IMR-90 (cell line): Measurements from ENCODE around the gene CD7. TPM values are rescaled to one million over a fixed set of nuclear protein-coding genes. Genes with fewer than 3 reads are reported as not detected.
A peak's percentile ranks its signal among the peaks of the same experiment; 100 is the strongest.

Experiments
- ATAC-seq: fragments of 200-7000 bp; cut with Tn5 transposase; 2 replicates; pipeline ENCODE4 v1.9.1; 2020; ENCODE audit warnings: low read depth, mild to moderate bottlenecking, moderate library complexity
- BruUV-seq: library from RNA; stranded (reverse); fragments of 400-500 nt; replicated peaks from 2 replicates; lab custom pipeline; 2021; lab: Mats Ljungman, UMichigan
- CTCF ChIA-PET: fragments of 300-600 bp; formaldehyde crosslinking; extraction: SDS; loops from one replicate; lab custom pipeline; 2021; ENCODE audit warnings: antibody characterized with exemption; lab: Yijun Ruan, JAX
- POLR2A ChIA-PET: fragments of 300-600 bp; sonication (Branson Sonifier 250); formaldehyde crosslinking; loops from one replicate; lab custom pipeline; 2022; ENCODE audit warnings: antibody characterized with exemption; ENCODE audit not compliant: unreplicated experiment; lab: Charles Lee
- DNase-seq: peaks from one replicate; pipeline ENCODE4 v3.0.0; 2013
- H2AFZ ChIP-seq: replicated peaks from 2 replicates; pipeline ENCODE3; 2013; ENCODE audit warnings: low read length, mild to moderate bottlenecking; ENCODE audit not compliant: poor library complexity
- H2AK5ac ChIP-seq: 2 replicates; pipeline ENCODE4 v1.6.1; 2013; ENCODE audit warnings: low read depth, low read length, inconsistent platforms
- H2AK9ac ChIP-seq: replicated peaks from 2 replicates; pipeline ENCODE3; 2013; ENCODE audit warnings: mild to moderate bottlenecking, low read depth, low read length, moderate library complexity; ENCODE audit not compliant: poor library complexity
- H2BK120ac ChIP-seq: 2 replicates; pipeline ENCODE4 v1.6.1; 2013; ENCODE audit warnings: low read depth, low read length, inconsistent platforms
- H2BK15ac ChIP-seq: 3 replicates; pipeline ENCODE4 v1.6.1; 2013; ENCODE audit warnings: low read depth, low read length, inconsistent platforms
- H2BK20ac ChIP-seq: 2 replicates; pipeline ENCODE4 v1.6.1; 2013; ENCODE audit warnings: low read depth, mild to moderate bottlenecking, inconsistent platforms, low read length, moderate library complexity
- H2BK5ac ChIP-seq: 2 replicates; pipeline ENCODE4 v1.6.1; 2013; ENCODE audit warnings: mild to moderate bottlenecking, low read depth, low read length, inconsistent platforms; ENCODE audit not compliant: poor library complexity, severe bottlenecking
- H3K14ac ChIP-seq: replicated peaks from 2 replicates; pipeline ENCODE4 v1.6.1; 2013; ENCODE audit warnings: low read depth, low read length, inconsistent platforms
- H3K18ac ChIP-seq: 2 replicates; pipeline ENCODE4 v1.6.1; 2013; ENCODE audit warnings: low read depth, low read length, control low read depth
- H3K23ac ChIP-seq: 2 replicates; pipeline ENCODE4 v1.6.1; 2013; ENCODE audit warnings: low read depth, low read length, inconsistent platforms
- H3K27ac ChIP-seq: 2 replicates; pipeline ENCODE4 v1.5.1; 2013; ENCODE audit warnings: mild to moderate bottlenecking, control low read depth, low read length; ENCODE audit not compliant: insufficient read depth
- H3K27me3 ChIP-seq: 2 replicates; pipeline ENCODE4 v1.6.1; 2013; ENCODE audit warnings: low read length; ENCODE audit not compliant: control insufficient read depth, insufficient read depth
- H3K36me3 ChIP-seq: 2 replicates; pipeline ENCODE4 v1.6.1; 2013; ENCODE audit warnings: low read length, mixed read lengths; ENCODE audit not compliant: control insufficient read depth, insufficient read depth
- H3K4ac ChIP-seq: 2 replicates; pipeline ENCODE4 v1.6.1; 2013; ENCODE audit warnings: low read depth, low read length, inconsistent platforms
- H3K4me1 ChIP-seq: 2 replicates; pipeline ENCODE4 v1.6.1; 2013; ENCODE audit warnings: low read length, mixed read lengths; ENCODE audit not compliant: control insufficient read depth, insufficient read depth
- H3K4me2 ChIP-seq: 2 replicates; pipeline ENCODE4 v1.6.1; 2013; ENCODE audit warnings: low read depth, mild to moderate bottlenecking, control low read depth, low read length, moderate library complexity
- H3K4me3 ChIP-seq: 2 replicates; pipeline ENCODE4 v1.5.1; 2013; ENCODE audit warnings: low read depth, mild to moderate bottlenecking, control low read depth, low read length, moderate library complexity; ENCODE audit not compliant: insufficient read depth
- H3K56ac ChIP-seq: 2 replicates; pipeline ENCODE4 v1.6.1; 2013; ENCODE audit warnings: low read length, inconsistent platforms; ENCODE audit not compliant: insufficient read depth; ENCODE audit errors: extremely low read depth
- H3K79me1 ChIP-seq, 2 experiments: 2 replicates each; pipeline ENCODE4 v1.6.1; 2013; ENCODE audit warnings: low read length in 2 of 2, inconsistent platforms in 1 of 2, low read depth in 1 of 2
- H3K9ac ChIP-seq: 2 replicates; pipeline ENCODE4 v1.6.1; 2013; ENCODE audit warnings: low read depth, low read length, control low read depth
- H3K9me1 ChIP-seq: 2 replicates; pipeline ENCODE4 v1.6.1; 2013; ENCODE audit warnings: low read length, inconsistent platforms; ENCODE audit not compliant: insufficient read depth
- H3K9me3 ChIP-seq: 2 replicates; pipeline ENCODE4 v1.6.1; 2013; ENCODE audit warnings: low read length; ENCODE audit not compliant: control insufficient read depth, insufficient read depth
- H4K20me1 ChIP-seq: 2 replicates; pipeline ENCODE4 v1.6.1; 2013; ENCODE audit warnings: low read length, inconsistent platforms; ENCODE audit not compliant: insufficient read depth
- H4K5ac ChIP-seq: 2 replicates; pipeline ENCODE4 v1.6.1; 2013; ENCODE audit warnings: mild to moderate bottlenecking, low read depth, low read length, control low read depth
- H4K8ac ChIP-seq, 2 experiments: 2 replicates each; pipeline ENCODE4 v1.6.1; 2013; ENCODE audit warnings: low read depth in 2 of 2, low read length in 2 of 2, control low read depth in 1 of 2, inconsistent platforms in 1 of 2
- H4K91ac ChIP-seq: 2 replicates; pipeline ENCODE4 v1.6.1; 2013; ENCODE audit warnings: low read depth, low read length, inconsistent platforms; ENCODE audit not compliant: insufficient read depth
- MXI1 ChIP-seq: IDR thresholded peaks from 2 replicates; pipeline ENCODE4 v1.6.1; 2012; ENCODE audit warnings: low read depth, mild to moderate bottlenecking, low read length, moderate library complexity, borderline replicate concordance
- POLR2A ChIP-seq: IDR thresholded peaks from 2 replicates; pipeline ENCODE4 v1.6.1; 2012; ENCODE audit warnings: mild to moderate bottlenecking, low read depth, low read length
- WGBS, 2 experiments: methylation state at CpG; one replicate each; pipeline versions ENCODE4 v1.1.5 to v1.1.7; 2013; ENCODE audit warnings: missing lambda C conversion rate in 2 of 2; ENCODE audit not compliant: insufficient read length in 1 of 2; ENCODE audit errors: extremely low coverage in 2 of 2; 5-methylcytosine and 5-hydroxymethylcytosine counted together
- dilution Hi-C: fragments of 300-500 bp; cut with HindIII; formaldehyde crosslinking; loops from one replicate; pipeline ENCODE4 v1.14.3; 2018; ENCODE audit warnings: low sequenced_read_pairs; ENCODE audit not compliant: unreplicated experiment
- in situ Hi-C: fragments of 300-500 bp; cut with MboI; formaldehyde crosslinking; loops from 3 replicates; pipeline ENCODE4 v1.14.3; 2019; ENCODE audit warnings: low sequenced_read_pairs, inconsistent platforms, mixed read lengths
- intact Hi-C: fragments of 100-400 bp; cut with micrococcal nuclease; formaldehyde crosslinking; loops from 2 replicates; pipeline ENCODE4 v1.10.0; 2022
- polyA plus RNA-seq, 3 experiments: library from polyadenylated mRNA; depleted of rRNA; stranded (reverse); fragments of >200 nt; gene quantifications; 2 replicates each; pipeline ENCODE4 v1.2.3, GENCODE V29; 2012; ENCODE audit warnings: low replicate concordance in 1 of 3
- total RNA-seq: library from RNA; depleted of rRNA; stranded (reverse); fragments of >200 nt; gene quantifications from 2 replicates; pipeline ENCODE4 v1.2.3, GENCODE V29; 2012
- TF ChIP-seq, protein P1 (sequence below): conservative IDR thresholded peaks from 2 replicates; pipeline ENCODE4 v1.5.1; 2012; ENCODE audit warnings: mild to moderate bottlenecking, low read depth, low read length, improper control_type of control experiment

The CD7 gene
- total and polyA plus RNA-seq, 2 of the 4 experiments (the other 2 are of a cell fraction), result not detected

DNA sequence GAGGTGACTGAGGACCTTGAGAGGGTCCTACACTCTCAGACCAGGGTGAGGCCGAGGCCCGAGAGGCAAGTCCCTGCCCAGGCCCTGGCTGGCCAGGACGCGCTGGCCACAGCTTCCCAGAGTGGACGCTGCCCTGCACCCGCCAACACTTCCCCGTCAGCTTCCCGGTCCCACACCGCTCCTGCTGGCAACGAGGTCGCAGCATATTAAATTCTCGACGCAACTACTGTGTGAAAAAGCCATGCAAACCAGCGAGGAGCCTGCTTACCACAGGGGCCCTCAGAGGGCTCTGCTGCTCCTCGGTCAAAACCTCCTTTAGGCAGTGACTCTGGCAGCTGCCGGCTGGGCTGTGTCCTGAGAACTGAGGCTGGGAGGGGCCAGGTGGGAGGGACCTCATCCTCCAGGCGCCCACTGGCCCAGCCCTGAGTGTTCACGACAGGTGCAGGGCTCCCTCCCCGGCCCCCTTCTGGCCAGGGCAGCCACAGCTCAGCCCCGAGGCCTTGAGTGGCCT, 39.5 kb upstream of the CD7 start:
- WGBS, 2 experiments, result 31% methylated on average over 12 of the region's 20 CpGs; no CpG with 5 or more reads in 1 of the 2 experiments
- Histone ChIP-seq H3K23ac (no peak overlapping the region), H2BK5ac (no peak overlapping the region), H2AFZ (peak overlapping the region; percentile 18), H3K27ac (no peak overlapping the region), H3K14ac (no peak overlapping the region), H4K20me1 (peaks cover 6% of the 10 kb centered on the region; the same call in 1 of the 2 replicates), H3K9me3 (no peaks in the 10 kb centered on the region), H4K91ac (no peak overlapping the region), H3K18ac (no peak overlapping the region), H2BK20ac (no peak overlapping the region), H3K4ac (no peak overlapping the region), H2BK120ac (no peak overlapping the region), H2BK15ac (no peak overlapping the region), H2AK5ac (no peak overlapping the region), H3K27me3 (peaks cover 25% of the 10 kb centered on the region; the same call in 1 of the 2 replicates), H4K5ac (no peak overlapping the region), H3K36me3 (no peaks in the 10 kb centered on the region), H3K9ac (no peak overlapping the region), H2AK9ac (no peak overlapping the region), H3K4me1 (peaks cover 5% of the 10 kb centered on the region; the same call in 1 of the 2 replicates), H4K8ac (no peak overlapping the region), H3K9me1 (no peaks in the 10 kb centered on the region), H3K4me2 (no peak overlapping the region), H3K4me3 (no peak overlapping the region), H3K79me1 (no peaks in the 10 kb centered on the region), H3K56ac (no peak overlapping the region)
- no peak for ATAC-seq
- in situ Hi-C loops, result loop anchor here (10.0 kb wide), 2 partner anchors 198 to 418 kb away; no protein-coding TSS in a partner anchor
- no peak for DNase-seq
- POLR2A ChIA-PET, result no interaction called here
- no TSS peak for BruUV-seq
- intact Hi-C loops, result no loop called here
- dilution Hi-C loops, result no loop called here
- CTCF ChIA-PET, result no interaction called here
- no peak for TF ChIP-seq MXI1
- no peak for TF ChIP-seq POLR2A
- TF ChIP-seq, protein P1, sequence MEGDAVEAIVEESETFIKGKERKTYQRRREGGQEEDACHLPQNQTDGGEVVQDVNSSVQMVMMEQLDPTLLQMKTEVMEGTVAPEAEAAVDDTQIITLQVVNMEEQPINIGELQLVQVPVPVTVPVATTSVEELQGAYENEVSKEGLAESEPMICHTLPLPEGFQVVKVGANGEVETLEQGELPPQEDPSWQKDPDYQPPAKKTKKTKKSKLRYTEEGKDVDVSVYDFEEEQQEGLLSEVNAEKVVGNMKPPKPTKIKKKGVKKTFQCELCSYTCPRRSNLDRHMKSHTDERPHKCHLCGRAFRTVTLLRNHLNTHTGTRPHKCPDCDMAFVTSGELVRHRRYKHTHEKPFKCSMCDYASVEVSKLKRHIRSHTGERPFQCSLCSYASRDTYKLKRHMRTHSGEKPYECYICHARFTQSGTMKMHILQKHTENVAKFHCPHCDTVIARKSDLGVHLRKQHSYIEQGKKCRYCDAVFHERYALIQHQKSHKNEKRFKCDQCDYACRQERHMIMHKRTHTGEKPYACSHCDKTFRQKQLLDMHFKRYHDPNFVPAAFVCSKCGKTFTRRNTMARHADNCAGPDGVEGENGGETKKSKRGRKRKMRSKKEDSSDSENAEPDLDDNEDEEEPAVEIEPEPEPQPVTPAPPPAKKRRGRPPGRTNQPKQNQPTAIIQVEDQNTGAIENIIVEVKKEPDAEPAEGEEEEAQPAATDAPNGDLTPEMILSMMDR, result no peak
